IPS-18c (cell line): Measurements from ENCODE around the gene TBC1D22A.

Source experiments
- H3K4me3 ChIP-seq: 2 replicates; pipeline ENCODE4 v1.7.0; 2013; ENCODE audit warnings: low read depth, mild to moderate bottlenecking, low read length, moderate library complexity; ENCODE audit not compliant: insufficient read depth
- H3K9me3 ChIP-seq: one replicate; pipeline ENCODE4 v1.6.1; 2013; ENCODE audit warnings: mild to moderate bottlenecking, low read length, moderate library complexity; ENCODE audit not compliant: control insufficient read depth, insufficient read depth

TBC1D22A gene

DNA sequence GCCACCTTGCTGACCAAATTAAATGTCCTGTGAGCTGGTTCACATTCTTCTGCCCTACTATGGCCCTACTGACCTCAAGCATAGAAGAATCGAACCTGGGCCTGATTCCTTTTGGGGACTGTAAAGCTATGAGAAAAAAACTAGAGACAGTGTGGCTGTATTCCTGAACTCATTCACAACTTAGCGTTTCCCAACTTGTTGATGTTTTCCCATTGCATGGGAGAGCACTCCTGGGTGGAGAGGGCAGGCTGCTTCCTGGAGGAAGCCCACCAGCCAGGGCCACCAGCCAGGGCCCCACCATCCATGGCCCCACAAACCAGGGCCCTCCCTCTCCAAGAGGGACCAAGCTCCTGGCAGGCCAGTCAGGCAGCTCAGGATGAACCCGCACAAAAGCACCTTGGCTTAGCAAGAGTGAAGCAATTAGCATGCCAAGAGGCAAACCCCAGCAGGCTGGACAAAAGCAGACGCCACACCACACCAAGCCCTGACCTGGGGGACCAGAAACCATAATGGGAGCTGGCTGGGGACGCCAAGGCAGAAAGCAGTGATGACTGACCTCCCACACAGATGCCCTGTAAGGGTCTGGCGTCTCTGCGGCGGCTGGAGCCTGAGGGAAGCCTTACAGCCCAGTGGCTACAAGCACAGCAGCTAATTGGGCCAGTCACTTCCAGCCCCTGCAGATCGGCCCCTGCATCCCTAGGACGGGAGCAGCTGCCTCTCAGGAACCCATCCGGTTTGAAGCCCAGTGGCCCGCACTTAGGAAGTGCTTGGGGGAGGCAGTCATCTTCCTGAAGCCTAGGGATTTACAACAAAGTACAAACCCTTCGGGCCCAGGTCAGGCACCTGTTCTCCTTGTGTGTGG is 26.5 kb upstream of the TBC1D22A start:
- no peaks in the 10 kb centered on the region for H3K9me3 ChIP-seq
- H3K4me3 ChIP-seq, result peak overlapping the region; percentile 24; the same call in 1 of the 2 replicates

DNA sequence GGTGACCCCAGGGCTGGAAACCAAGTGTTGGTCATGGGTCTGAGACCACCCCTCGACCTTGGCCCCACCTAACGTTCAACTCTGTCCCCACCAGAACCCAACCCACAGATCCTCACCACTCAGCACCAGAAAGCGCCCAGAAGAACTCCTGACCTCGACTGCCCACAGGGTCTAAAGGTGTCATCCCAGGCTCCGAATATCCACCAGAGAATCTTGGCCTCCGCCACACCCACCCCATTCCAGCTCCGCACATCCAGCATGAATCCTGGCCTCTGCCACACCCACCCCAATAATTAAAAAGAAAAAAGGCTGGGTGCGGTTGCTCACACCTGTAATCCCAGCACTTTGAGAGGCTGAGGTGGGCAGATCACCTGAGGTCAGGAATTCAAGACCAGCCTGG is 25.7 kb upstream of the TBC1D22A start:
- Histone ChIP-seq H3K9me3 (no peaks in the 10 kb centered on the region), H3K4me3 (peak overlapping the region; percentile 75; the same call in 1 of the 2 replicates)

DNA sequence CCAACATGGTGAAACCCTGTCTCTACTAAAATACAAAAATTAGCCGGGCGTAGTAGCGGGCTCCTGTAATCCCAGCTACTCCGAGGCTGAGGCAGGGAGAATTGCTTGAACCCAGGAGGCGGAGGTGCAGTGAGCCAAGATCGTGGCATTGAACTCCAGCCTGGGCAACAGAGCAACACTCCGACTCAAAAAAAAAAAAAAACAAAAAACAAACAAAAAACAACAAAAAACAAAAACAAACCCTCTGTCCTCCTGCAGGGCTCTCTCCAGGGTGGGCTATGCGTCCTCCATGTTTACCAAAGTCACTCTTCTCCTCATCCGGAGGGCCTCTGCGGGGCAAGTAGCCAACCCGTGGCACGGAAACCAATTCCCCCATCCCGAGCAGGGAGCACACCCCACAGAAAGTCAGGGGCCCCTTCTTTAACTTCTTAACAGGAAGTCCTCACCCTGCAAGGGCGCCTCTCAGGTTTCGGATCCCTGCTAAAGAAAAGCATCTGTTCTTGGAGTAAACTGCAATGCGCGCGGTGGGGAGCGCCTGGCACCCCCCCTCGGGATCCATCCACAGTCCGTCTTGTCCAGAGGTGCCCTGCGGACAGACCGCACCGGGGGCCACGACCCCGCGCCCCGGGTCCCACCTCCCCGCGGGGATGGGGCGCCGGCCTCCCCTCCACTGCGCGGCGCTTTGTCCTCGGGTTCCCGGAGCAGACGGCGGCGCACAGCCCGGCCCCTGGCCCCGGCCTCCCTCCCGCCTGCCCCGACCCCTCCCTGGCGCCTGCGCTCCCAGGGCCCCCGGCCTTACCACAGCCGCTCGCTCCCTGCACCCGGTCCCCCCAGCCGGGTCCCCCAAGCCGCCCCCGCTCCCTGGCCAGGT is 25.1 kb upstream of the TBC1D22A start:
- H3K9me3 ChIP-seq, result no peaks in the 10 kb centered on the region
- H3K4me3 ChIP-seq, result peak overlapping the region; percentile 75

DNA sequence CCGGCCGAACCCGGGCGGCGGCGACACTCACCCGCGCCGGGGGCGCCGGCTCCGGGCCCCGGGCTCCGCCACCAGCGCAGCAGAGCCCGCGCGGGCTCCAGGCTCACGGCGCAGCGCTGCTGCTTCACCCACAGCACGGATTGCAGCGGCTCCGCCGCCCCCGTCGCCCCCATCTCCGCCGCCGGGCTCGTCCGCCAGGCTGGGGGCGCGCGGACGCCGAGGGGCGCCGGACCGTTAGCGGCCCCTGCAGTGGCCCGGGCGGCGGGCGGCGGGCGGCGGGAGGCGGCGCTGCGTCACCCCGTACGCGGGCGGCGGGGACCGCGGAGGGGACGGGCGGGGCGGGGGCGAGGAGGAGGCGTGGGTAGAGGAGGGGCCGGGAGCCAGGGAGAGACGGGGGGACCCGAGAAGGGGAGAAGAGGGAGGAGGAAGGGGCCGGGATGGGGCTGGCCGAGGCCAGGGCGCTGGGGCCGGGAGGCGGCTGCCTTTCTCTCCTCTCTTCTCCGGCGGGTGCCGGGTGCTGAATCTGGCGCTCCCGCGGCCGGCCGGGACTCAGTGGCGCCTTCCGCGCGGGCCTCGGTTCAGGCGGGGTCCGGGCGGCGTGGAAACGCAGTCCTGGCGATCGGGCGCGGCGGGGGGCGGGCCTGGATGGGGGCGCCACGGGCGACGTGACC is 24.3 kb upstream of the TBC1D22A start, which contains the start of gene CERK:
CERK (minus strand) TSS at position 277 of the 671 bp plus-strand sequence; CDS start at position 173, 104 bp downstream.
- H3K9me3 ChIP-seq, result no peaks in the 10 kb centered on the region
- peak within 1 kb of the TSS; percentile 81 for H3K4me3 ChIP-seq

DNA sequence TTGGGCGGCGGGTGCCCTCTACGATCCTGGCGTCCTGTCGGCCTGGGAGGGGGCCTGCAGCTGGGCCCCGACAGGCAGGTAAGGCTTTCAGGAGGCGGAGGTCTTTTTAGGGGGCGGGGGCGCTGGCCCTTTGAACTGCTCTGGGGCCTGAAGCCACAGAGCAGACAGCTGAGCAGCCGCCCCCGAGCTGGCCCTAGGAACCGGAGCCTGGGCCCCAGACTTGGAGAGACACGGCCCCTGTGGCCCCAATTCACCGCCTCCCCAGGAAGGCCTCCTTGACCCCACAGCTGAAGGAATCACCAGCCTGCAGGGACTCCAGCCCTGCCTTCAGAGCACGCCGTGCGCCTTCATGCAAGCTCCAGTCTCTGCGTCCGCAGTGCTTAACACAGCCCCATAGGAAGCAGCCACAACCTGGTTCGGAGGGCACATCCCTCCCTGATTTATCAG is 23.8 kb upstream of the TBC1D22A start:
- Histone ChIP-seq H3K4me3 (peak overlapping the region; percentile 81), H3K9me3 (no peaks in the 10 kb centered on the region)

DNA sequence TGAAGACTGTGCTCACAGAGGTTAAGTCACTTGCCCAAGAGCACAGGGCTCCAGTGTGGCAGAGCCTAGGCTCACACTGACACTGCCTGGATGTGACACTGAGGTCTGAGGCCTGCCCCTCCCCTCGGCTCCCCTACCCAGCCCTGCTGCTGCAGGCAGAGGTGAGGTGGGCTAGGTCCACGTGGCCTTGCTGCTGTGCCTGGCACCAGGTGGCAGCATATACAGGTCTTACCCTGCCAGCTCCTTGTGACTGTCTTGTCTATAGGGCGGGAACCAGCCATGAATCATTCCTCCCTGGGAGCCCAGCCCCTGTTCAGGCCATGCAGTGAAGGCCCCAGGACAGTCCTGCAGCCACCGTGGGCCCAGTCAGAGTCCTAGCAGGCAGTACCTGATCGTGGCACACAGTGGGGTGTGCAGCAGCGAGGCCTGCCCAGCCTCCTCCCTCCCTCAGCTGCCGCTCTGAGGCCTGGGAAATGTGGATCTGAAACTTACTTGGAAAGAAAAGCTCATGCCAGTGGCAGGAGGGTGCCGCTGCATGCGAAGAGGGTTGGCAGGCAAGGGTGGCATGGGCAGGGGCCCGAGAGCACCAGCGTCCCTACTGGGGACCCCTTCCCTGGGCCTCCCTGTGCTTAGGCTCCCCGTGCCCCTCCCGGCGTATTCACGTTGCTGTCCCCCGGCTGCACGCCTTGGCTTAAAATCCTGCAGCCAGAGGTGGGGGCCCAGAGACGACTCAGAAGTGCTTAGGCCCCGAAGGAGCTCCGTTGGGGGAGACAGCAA is 23.2 kb upstream of the TBC1D22A start:
- Histone ChIP-seq H3K9me3 (no peaks in the 10 kb centered on the region), H3K4me3 (peak overlapping the region; percentile 81)

DNA sequence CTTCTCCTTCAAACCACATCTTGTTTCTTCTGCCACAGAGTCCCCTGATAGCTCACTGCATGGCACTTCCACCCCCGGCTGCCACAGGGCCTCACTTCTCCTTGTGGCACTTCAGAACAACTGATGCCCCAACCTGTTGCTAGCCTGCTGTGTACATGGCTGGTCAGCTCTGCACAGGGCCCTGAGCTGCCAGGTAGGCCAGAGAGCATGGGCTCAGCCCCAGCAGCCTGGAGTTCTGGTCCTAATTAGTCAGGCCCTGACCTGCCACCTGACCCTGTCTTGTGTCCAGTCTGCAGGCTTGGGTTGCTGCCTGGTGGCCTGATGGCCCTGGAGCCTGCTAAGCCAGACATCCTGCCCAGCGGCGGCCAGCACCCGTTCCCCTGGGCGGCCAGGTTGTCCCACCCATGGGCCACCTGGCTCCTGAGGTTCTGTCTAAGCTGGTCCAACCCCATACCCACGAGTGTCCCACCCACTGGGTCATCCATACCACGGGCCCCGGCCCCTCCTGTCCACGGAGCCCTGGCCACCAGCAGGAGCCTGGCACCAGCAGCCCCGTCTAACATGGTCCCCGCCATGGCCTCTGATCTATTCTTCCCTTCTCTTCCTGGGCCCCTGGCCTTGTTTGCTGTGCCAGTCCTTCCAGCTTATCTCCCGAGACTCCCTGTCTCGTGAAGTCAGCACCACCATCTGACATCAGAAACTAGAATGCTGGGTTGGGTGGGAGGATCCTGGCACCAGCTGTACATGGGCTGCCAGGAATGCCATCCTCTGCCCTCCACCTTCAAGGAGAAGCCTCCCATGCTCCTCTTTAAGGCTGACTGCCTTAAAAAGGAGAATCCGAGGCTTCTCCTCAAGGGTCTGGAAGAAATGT is 21.3 kb upstream of the TBC1D22A start:
- Histone ChIP-seq H3K9me3 (no peaks in the 10 kb centered on the region), H3K4me3 (no peak overlapping the region)

DNA sequence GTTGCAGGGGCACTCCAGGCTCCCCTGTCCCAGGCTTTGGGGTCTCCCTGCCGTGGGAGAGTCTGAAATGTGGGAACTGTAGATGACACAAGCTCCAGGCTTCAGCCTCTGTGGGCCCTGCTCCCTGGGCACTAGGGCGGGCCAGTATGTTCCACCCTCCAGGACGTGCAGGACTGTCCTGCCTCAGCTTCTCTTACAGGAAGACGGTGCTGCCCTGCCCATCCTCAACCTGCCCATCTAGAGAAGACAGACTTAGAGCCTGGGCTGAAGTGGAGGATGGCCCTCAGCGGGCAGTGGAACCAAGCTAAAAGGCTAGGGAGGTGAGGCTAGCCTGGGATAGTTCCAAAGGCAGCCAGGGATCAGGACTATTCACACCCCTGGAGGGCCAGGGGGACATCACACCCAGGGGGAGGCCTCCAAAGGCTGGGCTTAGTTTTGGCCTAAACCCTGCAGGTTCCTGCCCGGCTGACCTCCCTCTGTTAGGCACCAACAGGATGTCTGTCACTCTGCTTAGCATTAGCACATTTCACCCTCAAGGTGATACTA is 20.4 kb upstream of the TBC1D22A start:
- no peak overlapping the region for H3K4me3 ChIP-seq
- H3K9me3 ChIP-seq, result no peaks in the 10 kb centered on the region

DNA sequence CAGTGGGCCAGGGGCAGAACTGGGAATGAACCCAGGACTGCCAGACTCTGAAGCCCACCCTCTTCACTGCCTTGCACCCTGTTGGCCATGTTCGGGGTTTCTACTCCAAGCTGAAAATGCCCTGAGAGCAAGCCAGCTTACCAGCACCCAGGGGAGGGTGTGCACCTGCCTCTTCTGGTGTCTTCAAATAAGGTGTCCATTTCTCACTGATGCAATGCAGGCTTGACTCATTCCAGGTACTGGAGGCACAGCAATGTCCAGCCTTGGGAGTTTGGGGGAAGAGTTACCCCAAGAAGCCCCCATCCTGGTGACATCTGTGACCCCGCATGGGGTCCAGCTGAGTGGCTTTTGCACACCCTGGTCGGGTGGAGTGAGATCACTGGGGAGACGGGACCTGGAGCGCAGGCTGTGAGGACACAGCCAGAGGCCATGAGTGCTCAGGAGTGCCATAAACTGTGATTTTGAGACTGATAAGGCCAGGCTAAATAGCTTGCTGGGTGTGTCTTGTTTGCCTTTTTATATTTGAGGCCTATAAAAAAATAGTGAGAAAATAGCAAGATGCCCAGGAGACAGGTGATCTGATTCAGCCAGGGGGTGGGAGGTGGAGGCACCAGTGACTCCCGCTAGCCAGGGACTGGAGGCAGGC is 19.8 kb upstream of the TBC1D22A start:
- Histone ChIP-seq H3K4me3 (no peak overlapping the region), H3K9me3 (no peaks in the 10 kb centered on the region)

DNA sequence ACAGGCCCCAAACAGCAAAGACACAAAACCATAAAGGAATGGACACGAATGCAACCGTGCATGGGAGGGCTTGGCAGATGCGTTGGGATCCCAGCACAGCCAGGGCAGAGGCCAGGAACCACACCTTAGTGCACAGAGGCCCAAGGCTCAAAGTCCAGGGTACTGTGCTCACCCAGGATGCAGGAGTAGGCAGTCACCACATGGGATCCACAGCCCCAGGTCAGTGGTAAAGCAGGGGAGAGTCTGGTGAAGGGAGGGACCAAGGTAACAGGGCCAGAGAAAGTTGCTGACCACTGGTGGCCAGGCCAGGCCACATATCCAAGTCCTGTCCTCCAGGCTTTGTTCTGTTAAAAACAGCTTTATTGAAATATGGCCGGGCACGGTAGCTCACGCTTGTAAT is 17.9 kb upstream of the TBC1D22A start:
- Histone ChIP-seq H3K9me3 (no peaks in the 10 kb centered on the region), H3K4me3 (no peak overlapping the region)

DNA sequence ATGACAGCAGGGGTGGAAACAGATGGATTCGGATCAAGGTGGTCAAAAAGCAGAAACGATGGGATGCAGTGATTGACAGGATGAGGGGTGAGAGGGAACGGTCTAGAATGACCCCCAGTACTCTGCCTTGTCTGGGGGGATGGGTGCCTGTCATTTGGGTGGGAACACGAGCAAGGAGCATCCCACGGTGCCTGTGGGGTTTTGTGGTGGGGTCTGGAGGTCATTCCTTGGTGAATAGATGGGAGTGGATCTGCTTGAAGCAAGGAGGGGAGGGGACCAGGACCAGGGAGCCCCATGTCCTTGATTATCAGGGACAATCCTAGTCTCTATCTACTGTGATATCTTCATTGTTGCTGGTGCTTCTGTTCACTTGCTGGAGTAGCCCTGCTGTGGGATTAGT is 16.3 kb upstream of the TBC1D22A start:
- H3K9me3 ChIP-seq, result no peaks in the 10 kb centered on the region
- H3K4me3 ChIP-seq, result no peak overlapping the region

DNA sequence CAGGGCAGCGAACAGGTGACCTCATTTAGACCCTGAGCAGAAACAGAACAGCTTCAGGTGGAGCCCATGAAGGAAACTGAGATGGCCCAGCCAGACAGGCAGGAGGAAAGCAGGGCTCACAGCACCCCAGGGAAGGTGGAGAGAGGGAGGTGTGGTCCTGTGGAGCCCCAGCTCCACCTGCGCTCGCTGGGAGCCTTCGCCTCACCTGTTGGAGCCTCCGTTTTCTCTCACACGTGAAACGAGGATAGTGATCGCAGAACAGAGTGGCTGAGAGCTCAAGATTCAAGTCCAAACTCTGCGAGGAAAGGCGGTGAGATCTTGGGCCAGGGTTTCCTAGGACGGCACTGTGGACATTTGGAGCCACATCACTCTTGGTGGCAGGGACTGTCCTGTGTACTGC is 15.8 kb upstream of the TBC1D22A start:
- no peaks in the 10 kb centered on the region for H3K9me3 ChIP-seq
- no peak overlapping the region for H3K4me3 ChIP-seq

DNA sequence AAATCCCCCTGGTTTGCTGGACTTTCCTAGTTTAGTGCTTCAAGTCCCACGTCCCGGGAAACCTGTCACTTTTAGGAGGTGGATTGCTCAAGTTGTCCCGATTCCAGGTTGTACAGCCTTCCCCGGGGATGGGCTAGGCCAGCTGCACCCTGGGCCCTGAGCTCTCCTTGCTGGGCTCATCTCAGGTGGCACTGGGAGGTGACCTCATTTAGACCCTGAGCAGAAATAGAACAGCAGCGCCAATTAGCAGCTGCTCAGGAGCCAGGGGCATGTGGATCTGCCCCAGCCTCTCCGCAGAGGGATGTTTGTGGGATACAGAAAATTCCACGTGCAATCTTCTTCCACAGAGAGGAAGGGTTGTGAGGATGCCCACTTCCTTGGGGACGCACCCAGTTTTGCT is 14.8 kb upstream of the TBC1D22A start:
- no peak overlapping the region for H3K4me3 ChIP-seq
- no peaks in the 10 kb centered on the region for H3K9me3 ChIP-seq

DNA sequence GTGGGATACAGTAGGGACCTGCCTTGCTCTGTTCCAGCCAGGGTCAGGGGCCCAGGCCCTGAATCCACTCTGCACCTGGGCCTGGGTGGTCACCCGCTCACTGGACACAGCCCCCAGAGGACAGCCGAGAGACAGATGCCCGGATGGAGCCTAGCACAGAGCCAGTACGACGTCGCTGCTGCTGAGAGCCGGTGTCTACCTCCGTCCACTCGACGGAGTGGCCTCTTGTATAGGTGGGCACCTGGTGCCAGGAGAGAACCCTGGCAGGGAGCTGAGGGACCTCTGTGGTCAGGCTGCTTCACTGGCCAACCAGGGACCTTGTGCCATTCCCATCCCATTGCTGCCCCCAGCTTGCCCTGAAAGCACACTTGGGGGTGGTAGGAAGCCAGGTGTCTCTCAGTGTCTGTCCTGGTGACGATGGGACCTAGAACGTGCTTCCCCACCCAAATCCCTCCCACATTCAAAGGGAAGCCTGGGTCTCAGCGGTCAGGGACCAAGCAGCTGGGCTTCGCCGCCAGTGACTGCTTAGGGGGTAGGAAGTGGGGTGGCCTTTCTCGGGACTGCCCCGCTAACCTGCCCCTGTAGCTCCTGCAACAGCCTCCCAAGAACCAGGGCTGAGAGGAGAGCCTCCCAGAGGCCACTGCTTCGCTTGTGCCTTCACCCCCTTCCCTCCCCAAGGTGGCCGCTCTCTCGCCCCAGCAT is 14.1 kb upstream of the TBC1D22A start:
- H3K9me3 ChIP-seq, result no peaks in the 10 kb centered on the region
- H3K4me3 ChIP-seq, result no peak overlapping the region
